Measurements from ENCODE around the gene ERP29.
"Not testable (repeated sequence)": the region's sequence is repeated elsewhere in the genome, so short reads cannot be mapped to it uniquely, and the experiment has no call there.

The ERP29 gene

GRCh38 chr12:112004041-112004440 is 9.2 kb upstream of the ERP29 start:
- DNase-seq (ENCODE audit: low read depth): no peak

GRCh38 chr12:112005419-112006395 is 7.5 kb upstream of the ERP29 start:
- peak; percentile 12 for DNase-seq (ENCODE audit: low read depth)

DNA sequence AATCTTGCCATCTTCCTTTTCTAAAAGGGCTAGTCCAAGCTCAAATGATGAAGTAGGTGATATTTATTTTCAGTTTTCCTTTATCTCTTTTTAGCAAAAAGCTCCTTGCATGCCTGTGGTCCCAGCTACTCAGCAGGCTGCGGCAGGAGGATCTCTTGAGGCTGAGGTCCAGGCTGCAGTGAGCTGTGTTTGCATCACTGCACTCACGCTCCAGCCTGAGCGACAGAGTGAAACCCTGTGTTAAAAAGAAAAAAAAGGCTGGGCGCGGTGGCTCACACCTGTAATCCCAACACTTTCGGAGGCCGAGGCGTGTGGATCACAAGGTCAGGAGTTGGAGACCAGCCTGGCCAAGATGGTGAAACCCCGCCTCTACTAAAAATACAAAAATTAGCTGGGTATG is 5.3 kb upstream of the ERP29 start:
- DNase-seq (ENCODE audit: low read depth): no peak

GRCh38 chr12:112008918-112009317 is 4.3 kb upstream of the ERP29 start:
- no peak for DNase-seq (ENCODE audit: low read depth)

DNA sequence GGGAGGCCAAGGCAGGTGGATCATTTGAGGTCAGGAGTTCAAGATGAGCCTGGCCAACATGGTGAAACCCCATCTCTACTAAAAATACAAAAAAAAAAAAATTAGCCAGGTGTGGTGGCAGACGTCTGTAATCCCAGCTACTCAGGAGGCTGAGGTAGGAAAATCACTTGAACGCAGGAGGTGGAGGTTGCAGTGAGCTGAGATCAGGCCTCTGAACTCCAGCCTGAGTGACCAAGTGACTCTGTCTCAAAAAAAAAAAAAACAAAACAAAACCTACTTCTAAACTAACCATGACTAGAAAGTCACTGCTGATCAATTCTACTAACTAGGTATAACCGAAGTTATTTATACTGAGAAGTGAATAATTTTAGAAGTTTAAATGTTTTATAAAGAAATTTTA is 3.6 kb upstream of the ERP29 start:
- DNase-seq (ENCODE audit: low read depth): not testable (repeated sequence)

DNA sequence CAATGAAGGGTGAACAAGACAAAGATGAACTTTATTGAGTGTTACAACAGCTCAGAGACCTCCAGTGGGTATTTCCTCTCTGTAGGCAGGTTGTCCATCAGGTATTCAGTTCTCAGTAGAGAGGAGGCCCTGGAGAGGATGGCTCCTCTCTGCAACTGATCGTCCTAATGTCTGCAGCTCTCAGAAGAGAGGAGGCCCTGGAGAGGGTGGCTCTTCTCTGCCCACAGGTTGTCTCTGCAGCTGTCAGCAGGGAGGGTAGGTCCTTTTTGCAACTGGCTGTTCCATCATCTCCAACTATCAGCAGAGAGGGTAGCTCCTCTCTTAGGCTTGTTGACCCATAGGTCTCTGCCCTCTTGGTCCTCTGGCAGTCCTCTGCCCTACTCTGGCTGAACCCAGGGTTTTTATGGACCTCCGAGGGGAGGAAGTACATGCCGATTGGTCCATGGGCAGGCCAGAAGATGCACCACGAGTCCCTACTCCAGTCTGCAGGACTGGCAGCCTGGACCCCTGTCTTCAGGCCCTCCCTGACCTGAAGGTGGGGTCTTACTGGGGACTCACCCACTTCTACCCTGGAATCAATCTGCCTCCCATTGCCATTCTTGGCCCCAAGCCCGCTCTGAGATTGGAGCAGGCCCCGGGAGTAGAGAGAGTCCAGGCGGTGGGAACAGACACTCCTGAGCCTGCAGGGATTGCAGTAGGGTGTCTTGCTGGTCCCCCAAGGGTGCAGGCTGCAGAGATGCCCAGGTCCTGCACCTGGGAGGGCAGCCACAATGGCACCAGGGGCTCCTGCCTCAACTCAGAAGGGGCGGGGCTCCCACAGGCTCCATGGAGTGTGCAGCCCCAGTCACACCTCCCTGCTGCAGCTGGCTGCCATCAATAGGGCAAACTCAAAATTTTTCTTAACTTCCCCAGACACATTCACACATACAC is 2.5 kb upstream of the ERP29 start:
- no peak for DNase-seq (ENCODE audit: low read depth)

- no peak for DNase-seq (ENCODE audit: low read depth)
Measured at GRCh38 chr12:112011685-112012084, 1.5 kb upstream of the ERP29 start.

DNA sequence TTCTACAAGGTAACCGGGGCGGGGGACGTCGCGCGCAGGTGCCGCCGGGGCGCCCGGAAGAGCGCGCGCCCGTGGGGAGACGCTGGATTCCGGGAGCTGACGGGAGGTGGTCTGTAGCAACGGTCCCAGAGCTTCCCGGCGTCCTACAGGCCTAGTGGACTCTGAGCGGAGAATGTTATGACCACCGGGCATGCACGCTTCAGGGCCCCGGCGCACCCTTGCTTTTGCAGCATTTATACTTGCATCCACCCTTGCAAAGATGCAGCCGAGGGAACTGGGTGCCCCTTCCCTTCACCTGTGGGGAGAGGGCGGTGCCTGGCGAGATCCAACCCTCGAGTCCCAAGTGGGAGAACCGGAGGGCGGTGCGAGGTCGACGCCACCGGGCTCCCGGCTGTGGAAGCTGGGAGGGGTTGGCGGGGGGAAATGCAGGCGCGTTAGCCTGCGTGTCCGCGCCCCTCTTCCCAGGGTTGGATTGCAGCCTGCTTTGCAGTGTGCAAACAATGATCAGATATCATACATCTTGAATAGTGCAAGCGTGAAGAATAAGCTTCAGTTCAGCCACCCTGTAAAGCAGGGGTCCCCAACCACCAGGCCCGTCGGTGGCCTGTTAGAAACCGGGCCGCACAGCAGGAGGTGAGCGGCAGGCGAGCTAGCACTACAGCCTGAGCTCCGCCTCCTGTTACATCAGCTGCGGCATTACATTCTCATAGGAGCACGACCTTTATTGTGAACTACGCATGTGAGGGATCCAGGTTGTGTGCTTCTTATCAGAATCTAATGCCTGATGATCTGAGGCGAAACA is 576 bp downstream of the ERP29 start:
- peak; percentile 59 for DNase-seq (ENCODE audit: low read depth)

DNA sequence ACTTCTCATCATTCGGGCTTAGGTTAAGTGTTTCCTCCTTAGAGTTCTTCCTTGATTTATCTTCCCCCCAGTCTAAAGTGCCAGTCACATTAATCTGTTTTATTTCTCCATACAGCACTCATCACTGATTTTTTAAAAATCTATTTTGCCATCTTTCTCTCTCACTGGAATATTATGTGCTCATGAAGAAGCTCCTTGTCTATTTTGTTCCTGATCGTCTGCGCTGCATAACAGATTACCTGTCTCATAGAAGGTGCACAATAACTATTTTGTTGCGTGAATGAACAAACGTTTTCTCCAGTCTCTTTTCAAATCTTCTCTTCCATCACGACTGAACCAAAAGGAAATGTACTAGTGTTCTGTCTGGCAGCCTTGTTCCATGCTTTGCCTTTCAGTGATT is 2.7 kb downstream of the ERP29 start:
- no peak for DNase-seq (ENCODE audit: low read depth)

DNA sequence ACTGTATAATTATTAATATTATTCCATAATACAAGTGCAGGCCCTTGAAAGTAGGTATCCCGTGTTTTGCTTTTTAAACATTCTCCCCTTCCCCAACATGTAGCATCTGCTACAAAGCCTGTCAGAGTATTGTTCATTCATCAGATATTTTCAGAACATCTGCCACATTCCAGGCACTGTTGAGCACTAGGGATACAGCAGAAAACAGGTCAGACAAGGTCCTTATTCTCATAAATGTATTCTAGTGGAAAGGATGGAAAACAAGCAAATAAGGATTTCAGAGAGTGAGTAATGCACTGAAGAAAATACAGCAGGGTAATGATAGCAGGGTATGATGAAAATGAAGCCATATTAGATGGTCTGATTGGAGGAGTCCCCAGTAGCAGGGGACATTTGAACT is 3.8 kb downstream of the ERP29 start:
- DNase-seq (ENCODE audit: low read depth): no peak

DNA sequence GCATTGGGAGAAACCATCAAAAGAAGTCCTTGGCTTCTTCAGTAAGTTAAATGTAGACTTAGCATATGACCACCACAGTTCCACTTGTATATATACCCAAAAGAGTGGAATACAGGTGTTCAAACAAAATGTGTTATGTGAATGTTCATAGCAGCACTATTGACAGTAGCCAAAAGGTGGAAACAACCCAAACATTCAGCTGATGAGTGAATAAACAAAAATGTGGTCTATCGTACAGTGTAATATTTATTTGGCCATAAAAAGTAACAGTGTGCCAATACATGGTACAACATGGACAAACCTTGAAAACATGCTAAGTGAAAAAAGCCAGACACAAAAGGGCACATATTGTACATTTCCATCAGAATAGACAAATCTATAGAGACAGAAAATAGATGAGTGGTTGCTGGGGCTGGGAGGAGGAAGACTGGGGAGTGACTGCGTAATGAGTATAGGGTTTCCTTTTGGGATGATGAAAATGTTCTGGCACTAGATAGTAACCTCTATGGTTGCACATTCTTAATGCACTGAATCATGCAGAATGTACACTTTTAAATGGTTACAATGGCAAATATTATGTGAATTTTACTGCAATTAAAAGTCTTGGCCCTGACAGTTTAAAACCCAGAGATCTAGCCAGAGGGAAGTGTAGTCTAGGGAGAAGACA is 5.5 kb downstream of the ERP29 start:
- peak; percentile 85 for DNase-seq (ENCODE audit: low read depth)

- DNase-seq (ENCODE audit: low read depth): no peak
Measured at GRCh38 chr12:112020947-112021457, 7.8 kb downstream of the ERP29 start.

DNA sequence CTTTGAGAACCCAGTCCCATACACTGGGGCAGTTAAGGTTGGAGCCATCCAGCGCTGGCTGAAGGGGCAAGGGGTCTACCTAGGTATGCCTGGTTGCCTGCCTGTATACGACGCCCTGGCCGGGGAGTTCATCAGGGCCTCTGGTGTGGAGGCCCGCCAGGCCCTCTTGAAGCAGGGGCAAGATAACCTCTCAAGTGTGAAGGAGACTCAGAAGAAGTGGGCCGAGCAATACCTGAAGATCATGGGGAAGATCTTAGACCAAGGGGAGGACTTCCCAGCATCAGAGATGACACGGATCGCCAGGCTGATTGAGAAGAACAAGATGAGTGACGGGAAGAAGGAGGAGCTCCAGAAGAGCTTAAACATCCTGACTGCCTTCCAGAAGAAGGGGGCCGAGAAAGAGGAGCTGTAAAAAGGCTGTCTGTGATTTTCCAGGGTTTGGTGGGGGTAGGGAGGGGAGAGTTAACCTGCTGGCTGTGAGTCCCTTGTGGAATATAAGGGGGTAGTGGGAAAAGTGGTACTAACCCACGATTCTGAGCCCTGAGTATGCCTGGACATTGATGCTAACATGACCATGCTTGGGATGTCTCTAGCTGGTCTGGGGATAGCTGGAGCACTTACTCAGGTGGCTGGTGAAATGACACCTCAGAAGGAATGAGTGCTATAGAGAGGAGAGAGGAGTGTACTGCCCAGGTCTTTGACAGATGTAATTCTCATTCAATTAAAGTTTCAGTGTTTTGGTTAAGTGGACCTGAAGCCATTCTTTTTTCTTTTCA is 9.2 kb downstream of the ERP29 start:
- no peak for DNase-seq (ENCODE audit: low read depth)

DNA sequence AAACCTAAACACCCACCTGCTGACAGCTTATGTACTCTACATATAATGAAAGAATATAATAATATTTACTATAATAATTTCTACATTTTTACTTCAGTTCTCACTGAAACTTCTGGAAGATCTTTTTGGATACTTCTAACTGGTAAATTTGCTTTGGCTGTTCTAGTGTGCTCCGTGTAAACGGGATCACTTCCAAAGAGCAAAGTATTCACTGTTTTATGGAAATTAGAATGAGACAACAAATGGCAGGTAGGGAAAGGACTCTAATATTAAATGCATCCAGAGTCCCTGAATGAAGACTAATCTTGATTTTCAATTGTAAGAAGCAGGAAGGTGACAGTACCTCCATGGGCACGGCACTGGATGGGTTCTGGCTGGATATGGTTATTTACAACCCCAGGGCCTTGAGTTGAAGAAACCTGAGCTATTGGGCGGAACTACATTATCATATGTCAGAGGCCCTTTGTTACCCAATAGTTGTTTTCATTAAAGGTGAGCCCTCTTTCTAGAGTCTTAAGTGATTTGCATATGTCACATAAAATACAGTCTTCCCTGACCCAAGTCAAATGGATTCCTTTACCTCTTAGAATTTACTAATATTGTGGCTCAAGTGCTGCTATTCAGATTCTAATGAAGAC is 10.7 kb downstream of the ERP29 start:
- DNase-seq (ENCODE audit: low read depth): no peak

GRCh38 chr12:112025808-112026375 is 12.7 kb downstream of the ERP29 start:
- no peak for DNase-seq (ENCODE audit: low read depth)

- no peak for DNase-seq (ENCODE audit: low read depth)
Measured at GRCh38 chr12:112029301-112029700, 16.1 kb downstream of the ERP29 start.

DNA sequence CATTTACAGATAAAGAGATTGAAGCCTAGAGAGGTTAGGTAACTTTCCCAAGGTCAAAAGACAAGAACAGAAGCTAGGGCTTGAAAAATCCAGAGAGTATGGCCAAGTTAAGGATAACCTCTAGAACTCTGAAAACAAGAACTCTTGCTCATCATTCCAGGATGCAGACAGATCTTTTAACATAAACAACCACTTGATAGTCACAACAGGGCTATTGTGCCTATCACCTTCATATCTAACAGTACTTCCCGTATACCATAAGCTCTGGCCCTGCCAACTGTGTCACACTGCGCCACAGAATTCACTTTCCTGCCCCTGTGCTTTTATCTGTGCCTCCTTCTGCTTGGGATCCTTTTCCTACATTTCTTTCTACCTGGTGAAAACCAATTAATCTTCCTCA is 18.2 kb downstream of the ERP29 start:
- DNase-seq (ENCODE audit: low read depth): no peak

GRCh38 chr12:112032292-112032691 is 19.1 kb downstream of the ERP29 start:
- DNase-seq (ENCODE audit: low read depth): no peak

DNA sequence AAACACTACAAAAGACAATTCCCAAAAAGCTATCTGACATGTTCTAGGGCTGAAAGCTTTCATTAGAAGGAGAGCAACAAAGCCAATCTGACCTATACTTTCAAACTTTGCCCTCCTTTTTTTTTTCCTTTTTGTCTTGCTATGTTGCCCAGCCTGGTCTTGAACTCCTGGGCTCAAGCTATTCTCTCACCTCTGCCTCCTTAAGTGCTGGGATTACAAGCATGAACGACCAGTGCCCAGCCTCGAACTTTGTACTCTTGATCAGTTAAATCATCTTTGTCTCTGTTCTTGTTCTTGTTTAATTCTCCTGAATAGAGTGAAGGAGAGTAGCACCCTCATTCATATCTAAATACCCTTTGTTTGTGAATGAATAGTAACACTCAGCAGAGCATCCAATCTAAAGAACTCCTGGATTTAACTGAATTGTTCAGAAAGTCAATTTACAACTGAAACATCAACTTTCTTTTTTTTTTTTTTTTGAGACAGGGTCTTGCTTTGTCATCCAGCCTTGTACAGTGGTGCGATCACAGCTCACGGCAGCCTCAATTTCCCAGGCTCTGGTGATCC is 22.1 kb downstream of the ERP29 start:
- DNase-seq (ENCODE audit: low read depth): no peak
